ENCODE results near the gene INPP5D. TPM values are rescaled to one million over a fixed set of nuclear protein-coding genes. Genes with fewer than 3 reads are reported as not detected.
"Not testable (repeated sequence)": the region's sequence is repeated elsewhere in the genome, so short reads cannot be mapped to it uniquely, and the experiment has no call there.

The INPP5D gene
- total RNA-seq, 2 experiments from 2014 or later = 79.5 to 92.6 TPM

GRCh38 chr2:233017947-233018346, 42.2 kb upstream of the INPP5D start:
- Histone ChIP-seq H3K9me2 (ENCODE audit: insufficient read depth, low read length) (no peaks in the 10 kb centered on the region), H3K4me3 (ENCODE audit: low read depth, low read length, poor library complexity, severe bottlenecking) (no peak overlapping the region), H3K36me3 (ENCODE audit: insufficient read depth, low read length) (no peaks in the 10 kb centered on the region), H3K27ac (ENCODE audit: low read depth, low read length, poor library complexity, severe bottlenecking) (no peak overlapping the region), H3K4me2 (ENCODE audit: low read length) (no peak overlapping the region), H4K20me1 (ENCODE audit: insufficient read depth, low read length) (no peaks in the 10 kb centered on the region), H3K4me1 (ENCODE audit: insufficient read depth, low read length, poor library complexity, severe bottlenecking) (no peaks in the 10 kb centered on the region), H3K79me2 (ENCODE audit: insufficient read depth, low read depth, low read length) (no peaks in the 10 kb centered on the region), H2AFZ (ENCODE audit: low read length) (no peak overlapping the region), H3K9me3 (ENCODE audit: low read length) (no peaks in the 10 kb centered on the region)
- TF ChIP-seq, protein P1, sequence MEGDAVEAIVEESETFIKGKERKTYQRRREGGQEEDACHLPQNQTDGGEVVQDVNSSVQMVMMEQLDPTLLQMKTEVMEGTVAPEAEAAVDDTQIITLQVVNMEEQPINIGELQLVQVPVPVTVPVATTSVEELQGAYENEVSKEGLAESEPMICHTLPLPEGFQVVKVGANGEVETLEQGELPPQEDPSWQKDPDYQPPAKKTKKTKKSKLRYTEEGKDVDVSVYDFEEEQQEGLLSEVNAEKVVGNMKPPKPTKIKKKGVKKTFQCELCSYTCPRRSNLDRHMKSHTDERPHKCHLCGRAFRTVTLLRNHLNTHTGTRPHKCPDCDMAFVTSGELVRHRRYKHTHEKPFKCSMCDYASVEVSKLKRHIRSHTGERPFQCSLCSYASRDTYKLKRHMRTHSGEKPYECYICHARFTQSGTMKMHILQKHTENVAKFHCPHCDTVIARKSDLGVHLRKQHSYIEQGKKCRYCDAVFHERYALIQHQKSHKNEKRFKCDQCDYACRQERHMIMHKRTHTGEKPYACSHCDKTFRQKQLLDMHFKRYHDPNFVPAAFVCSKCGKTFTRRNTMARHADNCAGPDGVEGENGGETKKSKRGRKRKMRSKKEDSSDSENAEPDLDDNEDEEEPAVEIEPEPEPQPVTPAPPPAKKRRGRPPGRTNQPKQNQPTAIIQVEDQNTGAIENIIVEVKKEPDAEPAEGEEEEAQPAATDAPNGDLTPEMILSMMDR (conservative IDR thresholded peaks at IDR 0.05; ENCODE audit: low read length) = no peak
- no peak for TF ChIP-seq EZH2phosphoT487 (IDR thresholded peaks at IDR 0.05; ENCODE audit: borderline replicate concordance, low read depth, low read length)
- intact Hi-C loops (cut with micrococcal nuclease; ENCODE audit: unreplicated experiment) = no loop called here
- no TSS peak for BruUV-seq (replicated peaks)
- no peak for DNase-seq (ENCODE audit: low spot score)
- POLR2A ChIA-PET = interaction anchor here (0.7 kb wide), 1 partner anchor 35 kb away, joined by 3 read pairs; no protein-coding TSS in a partner anchor
- CTCF ChIA-PET (ENCODE audit: unreplicated experiment) = no interaction called here

- H4K20me1 ChIP-seq (ENCODE audit: insufficient read depth, low read length); H3K4me2 ChIP-seq (ENCODE audit: low read length); H3K4me3 ChIP-seq (ENCODE audit: low read depth, low read length, poor library complexity, severe bottlenecking); POLR2A ChIA-PET; H3K79me2 ChIP-seq (ENCODE audit: insufficient read depth, low read depth, low read length); CTCF ChIA-PET (ENCODE audit: unreplicated experiment); DNase-seq (ENCODE audit: low spot score); H3K36me3 ChIP-seq (ENCODE audit: insufficient read depth, low read length); H3K9me2 ChIP-seq (ENCODE audit: insufficient read depth, low read length); H2AFZ ChIP-seq (ENCODE audit: low read length); H3K9me3 ChIP-seq (ENCODE audit: low read length); H3K4me1 ChIP-seq (ENCODE audit: insufficient read depth, low read length, poor library complexity, severe bottlenecking); H3K27ac ChIP-seq (ENCODE audit: low read depth, low read length, poor library complexity, severe bottlenecking); BruUV-seq (replicated peaks); intact Hi-C loops (cut with micrococcal nuclease; ENCODE audit: unreplicated experiment): not testable (repeated sequence)
These were observed 40.5 kb upstream of the INPP5D start for GRCh38 chr2:233019610-233020009.

GRCh38 chr2:233020454-233020853, 39.7 kb upstream of the INPP5D start:
- Histone ChIP-seq H3K4me3 (ENCODE audit: low read depth, low read length, poor library complexity, severe bottlenecking) (no peak overlapping the region), H3K4me1 (ENCODE audit: insufficient read depth, low read length, poor library complexity, severe bottlenecking) (no peaks in the 10 kb centered on the region), H4K20me1 (ENCODE audit: insufficient read depth, low read length) (no peaks in the 10 kb centered on the region), H3K9me2 (ENCODE audit: insufficient read depth, low read length) (no peaks in the 10 kb centered on the region), H3K4me2 (ENCODE audit: low read length) (no peak overlapping the region), H2AFZ (ENCODE audit: low read length) (no peak overlapping the region), H3K36me3 (ENCODE audit: insufficient read depth, low read length) (no peaks in the 10 kb centered on the region), H3K79me2 (ENCODE audit: insufficient read depth, low read depth, low read length) (no peaks in the 10 kb centered on the region), H3K27ac (ENCODE audit: low read depth, low read length, poor library complexity, severe bottlenecking) (no peak overlapping the region), H3K9me3 (ENCODE audit: low read length) (no peaks in the 10 kb centered on the region)
- ChIA-PET POLR2A (no interaction called here), CTCF (ENCODE audit: unreplicated experiment) (no interaction called here)
- no peak for DNase-seq (ENCODE audit: low spot score)
- no TSS peak for BruUV-seq (replicated peaks)
- intact Hi-C loops (cut with micrococcal nuclease; ENCODE audit: unreplicated experiment) = no loop called here
- TF ChIP-seq, protein P1 (conservative IDR thresholded peaks at IDR 0.05; ENCODE audit: low read length) = no peak
- no peak for TF ChIP-seq EZH2phosphoT487 (IDR thresholded peaks at IDR 0.05; ENCODE audit: borderline replicate concordance, low read depth, low read length)

All from OCI-LY7 (cell line).